ENCODE data around the gene RTN1.

RTN1 gene

GRCh38 chr14:59849411-59850130 is 21.0 kb downstream of the RTN1 start:
- DNase-seq: no peak

GRCh38 chr14:59848671-59849070 is 21.9 kb downstream of the RTN1 start:
- no peak for DNase-seq

DNA sequence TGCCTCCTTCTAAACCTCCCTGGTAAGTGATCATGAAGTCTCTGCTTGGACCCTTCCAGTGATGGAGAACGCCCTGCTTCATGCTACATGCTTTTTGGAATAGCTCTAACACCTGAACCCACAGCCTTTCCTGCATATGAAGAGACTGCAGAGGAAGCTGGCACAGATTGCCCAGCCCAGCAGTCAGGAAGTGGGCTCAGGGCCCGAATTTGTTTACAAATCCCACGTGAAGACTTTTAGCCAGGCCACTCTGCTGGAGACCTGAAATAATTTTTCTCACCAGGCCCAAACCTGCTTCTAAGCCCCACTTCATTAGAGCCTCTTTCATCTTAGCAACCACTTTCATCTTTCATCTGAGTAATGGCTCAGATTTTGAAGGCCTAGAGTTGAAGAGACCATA is 22.9 kb downstream of the RTN1 start:
- no peak for DNase-seq

DNA sequence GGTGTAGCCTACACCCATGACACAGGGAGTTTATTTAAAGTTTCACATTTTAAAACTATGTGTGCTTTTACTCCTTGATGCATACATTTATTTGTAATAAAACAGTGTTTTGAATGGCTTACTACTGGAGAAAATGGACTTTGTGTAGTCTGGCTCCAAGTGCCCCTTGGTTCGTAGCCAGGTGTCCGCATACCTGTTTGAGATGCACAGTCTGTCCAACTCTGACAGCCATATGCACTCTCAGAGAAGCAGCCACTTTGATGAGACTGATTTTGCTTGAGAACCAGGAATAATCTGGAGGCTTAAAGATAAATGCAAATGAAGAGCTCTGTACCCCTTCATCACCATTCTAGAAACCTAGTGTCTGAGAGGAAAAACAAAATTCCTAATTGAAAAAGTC is 24.0 kb downstream of the RTN1 start:
- no peak for DNase-seq

GRCh38 chr14:59845245-59845644 is 25.3 kb downstream of the RTN1 start:
- no peak for DNase-seq

- no peak for DNase-seq
These were observed 26.3 kb downstream of the RTN1 start for GRCh38 chr14:59844186-59844812.

DNA sequence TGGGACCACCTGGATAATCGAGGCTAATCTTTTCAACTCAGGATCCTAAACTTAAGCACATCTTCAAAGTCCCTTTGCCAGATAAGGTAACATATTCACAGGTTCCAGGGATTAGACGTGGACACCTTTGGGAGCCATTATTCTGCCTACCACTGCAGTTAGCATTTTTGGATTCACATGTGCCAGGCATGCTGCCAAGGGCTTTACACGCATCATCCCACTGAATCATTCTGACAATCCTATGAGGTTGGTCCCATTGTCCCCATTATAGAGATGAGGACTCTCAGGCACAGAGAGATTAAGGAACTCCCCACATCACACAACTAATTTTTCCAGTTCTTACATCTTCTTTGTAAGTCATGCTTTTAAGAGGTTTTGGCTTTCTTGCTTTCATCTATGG is 34.5 kb downstream of the RTN1 start:
- no peak for DNase-seq

- DNase-seq: no peak
These were observed 37.8 kb downstream of the RTN1 start for GRCh38 chr14:59832653-59833294.

DNA sequence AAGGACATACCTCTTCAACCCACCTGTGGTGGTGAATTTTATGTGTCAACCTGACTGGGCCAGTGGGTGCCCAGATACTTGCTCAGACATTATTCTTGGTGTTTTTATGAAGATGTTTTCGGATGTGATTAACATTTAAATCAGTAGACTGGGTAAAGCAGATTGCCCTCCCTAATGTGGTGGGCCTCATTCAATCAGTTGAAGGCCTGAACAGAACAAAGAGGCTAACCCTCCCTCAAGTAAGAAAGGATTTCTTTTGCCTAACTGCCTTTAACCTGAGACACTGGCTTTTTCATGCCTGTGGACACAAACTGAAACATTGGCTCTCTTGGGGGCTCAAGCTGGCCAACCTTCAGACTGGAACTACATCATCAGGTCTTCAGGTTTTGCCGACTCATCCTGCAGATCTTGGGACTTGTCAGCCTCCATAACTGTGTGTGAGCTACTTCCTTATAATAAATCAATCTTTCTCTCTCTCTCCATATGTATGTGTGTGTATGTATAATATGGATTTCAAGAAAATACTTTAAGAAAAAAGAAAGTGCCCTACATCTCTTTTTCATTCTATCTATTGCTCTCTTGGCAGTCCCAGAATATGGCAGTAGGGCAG is 39.4 kb downstream of the RTN1 start:
- DNase-seq: no peak

DNA sequence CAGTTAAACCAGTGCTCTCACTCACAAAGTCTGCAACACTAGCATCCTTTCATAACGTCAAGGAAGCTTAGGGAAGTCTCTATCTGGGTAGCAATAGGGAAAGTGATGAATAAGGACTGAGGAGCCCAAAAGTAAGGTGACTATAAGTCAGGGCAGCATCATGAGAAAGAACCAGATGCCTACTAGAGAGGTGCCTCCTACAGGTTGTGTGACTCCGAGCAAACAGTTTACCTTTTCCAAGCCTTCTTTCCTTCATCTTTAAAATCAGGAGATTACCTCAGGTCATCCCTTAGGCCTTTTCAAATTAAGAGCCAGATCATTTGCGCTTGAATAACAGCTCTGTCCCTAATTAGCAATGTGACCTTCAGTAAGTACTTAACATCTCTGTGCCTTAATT is 40.2 kb downstream of the RTN1 start:
- no peak for DNase-seq

GRCh38 chr14:59829469-59830337 is 40.9 kb downstream of the RTN1 start:
- DNase-seq: no peak

GRCh38 chr14:59828276-59828675 is 42.3 kb downstream of the RTN1 start:
- DNase-seq: no peak

- DNase-seq: no peak
These were observed 43.2 kb downstream of the RTN1 start for GRCh38 chr14:59827401-59827800.

DNA sequence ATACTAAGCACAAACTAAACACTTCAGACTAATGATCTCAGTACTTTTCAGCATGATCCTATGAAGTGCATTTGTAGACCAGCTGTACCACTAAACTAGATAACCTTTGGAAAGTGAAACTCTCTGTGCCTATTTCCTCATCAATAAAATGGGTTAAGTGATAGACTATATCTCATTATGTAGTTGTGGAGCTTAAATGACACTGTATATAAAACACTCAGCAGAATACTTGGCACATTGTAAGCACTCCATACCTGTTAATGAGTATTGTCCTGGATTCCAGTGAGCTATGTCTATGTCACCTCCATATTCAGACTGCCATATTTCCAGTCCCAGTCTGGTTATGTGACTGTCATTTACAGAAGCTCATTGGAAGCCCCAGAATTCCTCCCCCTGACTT is 44.4 kb downstream of the RTN1 start:
- DNase-seq: no peak

- DNase-seq: no peak
These were observed 47.4 kb downstream of the RTN1 start for GRCh38 chr14:59823179-59823578.

GRCh38 chr14:59819446-59820088 is 51.0 kb downstream of the RTN1 start:
- DNase-seq: no peak

- no peak for DNase-seq
These were observed 53.6 kb downstream of the RTN1 start for GRCh38 chr14:59816941-59817340.

- no peak for DNase-seq
These were observed 55.6 kb downstream of the RTN1 start for GRCh38 chr14:59814988-59815387.

GRCh38 chr14:59811815-59812214 is 58.8 kb downstream of the RTN1 start:
- no peak for DNase-seq

DNA sequence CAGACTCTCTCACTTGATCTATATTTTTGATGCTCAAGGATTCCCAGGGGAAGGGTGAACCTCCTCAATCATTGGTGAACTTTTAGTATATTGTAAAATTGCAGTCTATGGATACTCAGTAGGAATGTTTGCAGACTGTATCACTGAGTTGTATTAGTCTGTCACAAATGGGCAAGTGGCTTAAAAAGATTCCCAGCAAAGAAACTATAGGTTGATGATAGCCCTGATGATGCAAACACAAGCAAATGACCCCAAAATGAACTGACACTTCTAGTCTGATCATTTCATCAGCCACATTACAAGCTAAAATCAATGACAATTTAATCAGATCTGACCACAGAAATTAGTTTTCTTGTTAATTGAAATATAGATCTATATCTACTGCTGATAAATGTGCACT is 59.5 kb downstream of the RTN1 start:
- DNase-seq: no peak

DNA sequence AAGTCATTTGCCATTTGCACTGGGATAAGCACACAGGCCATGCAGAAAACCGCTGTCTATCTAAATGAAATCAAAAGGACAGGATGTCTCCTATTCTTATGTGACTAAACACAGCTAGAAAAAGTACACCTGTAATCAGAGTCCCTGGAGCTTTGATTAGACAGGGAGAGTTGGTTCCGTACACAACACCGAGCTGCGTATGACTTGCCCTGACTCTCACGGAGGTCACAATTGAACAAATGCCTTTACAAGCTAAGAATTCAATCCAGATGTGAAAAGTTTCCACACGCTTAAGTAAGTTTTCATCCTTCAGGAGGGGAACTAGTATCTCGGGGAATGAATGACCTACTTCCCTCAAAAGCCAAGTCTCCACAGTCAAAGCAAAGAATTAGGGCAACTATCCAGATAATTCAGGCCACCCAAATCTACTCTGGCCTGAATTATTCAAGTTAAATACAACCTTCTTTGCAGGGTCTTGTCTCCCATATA is 67.5 kb downstream of the RTN1 start:
- no peak for DNase-seq

- peak; percentile 6 for DNase-seq
These were observed 82.4 kb downstream of the RTN1 start for GRCh38 chr14:59788176-59788575.
